NCI-H2227 (cell line): ENCODE results near the gene EID3.

Source experiments
- DNase-seq: peaks from one replicate; lab custom pipeline; 2025; ENCODE audit not compliant: unreplicated experiment; lab: John Stamatoyannopoulos, UW

Gene EID3

GRCh38 chr12:104353012-104353981 is 49.8 kb downstream of the EID3 start:
- no peak for DNase-seq

- no peak for DNase-seq
Observed at GRCh38 chr12:104354167-104354867, 50.8 kb downstream of the EID3 start.
